GM12878 (cell line): Measurements from ENCODE around the gene AGAP1.

Source experiments
- EP300 ChIP-seq, 2 experiments: fragments of 150-350 bp in 1 of 2; IDR thresholded peaks; 2 replicates each; pipeline ENCODE4 v1.6.1; 2011 to 2012; ENCODE audit warnings: low read depth in 2 of 2, low read length in 2 of 2, borderline replicate concordance in 1 of 2, improper control_type of control experiment in 1 of 2, inconsistent platforms in 1 of 2; ENCODE audit not compliant: control insufficient read depth in 1 of 2
- KDM1A ChIP-seq: fragments of 200-600 bp; sonication (generic); IDR thresholded peaks from 2 replicates; pipeline ENCODE4 v1.6.1; 2016; ENCODE audit warnings: borderline replicate concordance
- NR2C2 ChIP-seq: IDR thresholded peaks from 2 replicates; pipeline ENCODE4 v1.6.1; 2011; ENCODE audit warnings: borderline replicate concordance, low read depth; ENCODE audit not compliant: control insufficient read depth, insufficient read length

DNA sequence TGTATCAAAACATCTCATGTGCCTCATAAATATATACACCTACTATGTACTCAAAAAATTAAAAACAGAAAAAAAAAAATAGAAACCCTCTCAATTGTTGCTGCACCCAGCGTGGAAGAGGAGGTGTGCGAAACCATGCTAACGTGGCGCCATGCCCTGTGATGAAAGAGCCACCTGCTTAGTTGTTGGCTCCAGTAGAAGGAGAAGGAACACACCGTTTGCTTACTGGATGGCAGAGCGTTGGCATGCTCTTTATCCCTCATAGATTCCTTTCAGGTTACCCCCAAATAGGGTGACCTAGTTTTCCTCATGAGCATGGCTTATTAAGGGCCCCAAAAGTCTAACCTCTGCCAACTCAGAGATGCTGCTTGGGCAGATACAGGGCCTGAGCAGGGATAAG is 332.1 kb downstream of the AGAP1 start:
- TF ChIP-seq EP300 (IDR thresholded peaks at IDR 0.05; ENCODE audit: borderline replicate concordance in 1 of 2, control insufficient read depth in 1 of 2, low read depth in 2 of 2, low read length in 2 of 2) (no peak), NR2C2 (no peak), KDM1A (no peak)
